Measurements from ENCODE around the gene WWP2.
"Not testable (repeated sequence)": the region's sequence is repeated elsewhere in the genome, so short reads cannot be mapped to it uniquely, and the experiment has no call there.

Gene WWP2

GRCh38 chr16:69943241-69944036 is 181.3 kb downstream of the WWP2 start:
- DNase-seq (ENCODE audit: low read depth), result not testable (repeated sequence)

GRCh38 chr16:69950411-69950810 is 188.3 kb downstream of the WWP2 start:
- DNase-seq (ENCODE audit: low read depth), result not testable (repeated sequence)

GRCh38 chr16:69951017-69951671 is 189.0 kb downstream of the WWP2 start, which contains the start of gene CLEC18A:
TSS of gene CLEC18A (plus strand) at chr16:69951334. CDS start at chr16:69951367, 33 bp downstream.
- DNase-seq (ENCODE audit: low read depth), result not testable (repeated sequence)

- not testable (repeated sequence) for DNase-seq (ENCODE audit: low read depth)
These were observed 189.5 kb downstream of the WWP2 start for GRCh38 chr16:69951672-69952031.

DNA sequence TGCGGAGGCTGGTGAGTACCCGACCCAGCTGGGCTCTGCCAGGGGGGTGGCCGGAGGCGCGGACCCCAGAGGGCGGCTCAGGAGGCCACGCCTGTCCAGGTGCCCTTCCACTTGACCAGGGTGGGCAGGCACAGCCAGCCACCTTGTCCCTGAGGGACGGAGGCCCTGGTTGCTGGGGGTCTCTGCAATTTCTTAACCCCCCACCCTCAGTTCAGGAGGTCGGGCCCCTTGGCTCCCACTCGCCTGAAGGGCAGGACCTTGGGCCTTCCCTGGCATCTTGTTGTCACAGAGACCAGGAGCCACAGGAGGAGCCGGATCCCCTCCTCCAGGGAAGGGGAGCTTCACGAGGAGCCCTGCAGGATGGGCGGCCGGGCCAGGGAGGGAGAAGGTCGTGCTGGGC is 190.0 kb downstream of the WWP2 start:
- DNase-seq (ENCODE audit: low read depth), result not testable (repeated sequence)

DNA sequence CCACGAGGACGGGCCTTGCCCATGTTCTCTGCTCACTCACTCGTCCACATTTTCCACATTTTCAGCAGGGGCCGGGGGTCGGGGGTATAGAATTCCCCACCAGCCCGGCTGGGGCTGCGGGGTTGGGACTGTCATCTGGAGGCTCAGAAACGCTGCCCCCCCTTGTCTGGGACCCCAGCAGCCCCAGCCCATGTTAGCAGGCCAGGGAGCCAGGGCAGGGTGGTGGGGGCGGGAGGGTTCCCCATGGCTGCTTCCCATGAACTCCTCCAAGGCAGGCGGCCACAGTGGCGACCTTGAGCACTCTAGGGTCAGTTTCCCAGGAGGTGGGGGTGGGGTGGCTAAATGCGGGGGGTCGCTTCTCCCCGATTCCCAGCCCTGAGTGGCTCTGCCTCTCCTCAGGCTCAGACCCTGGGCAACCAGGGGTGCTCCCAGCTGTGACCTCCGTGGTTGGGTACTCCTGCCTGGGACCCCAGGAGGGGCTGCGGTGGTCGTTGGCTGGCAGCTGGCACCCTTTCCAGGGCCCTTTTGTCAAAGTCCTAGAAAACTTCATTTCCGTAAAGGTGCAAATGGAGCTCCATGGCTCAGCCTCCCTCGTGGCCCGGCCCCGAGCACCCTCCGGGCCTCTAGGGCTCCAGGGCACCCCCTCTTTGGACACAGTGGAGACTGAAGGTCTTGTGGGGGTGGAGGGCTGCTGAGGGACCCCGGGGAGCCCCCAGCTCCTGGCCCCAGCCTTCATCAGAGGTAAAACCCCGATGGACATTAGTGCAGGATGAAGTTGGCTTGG is 190.6 kb downstream of the WWP2 start:
- DNase-seq (ENCODE audit: low read depth), result not testable (repeated sequence)

- not testable (repeated sequence) for DNase-seq (ENCODE audit: low read depth)
These were observed 192.1 kb downstream of the WWP2 start for GRCh38 chr16:69954241-69954640.

DNA sequence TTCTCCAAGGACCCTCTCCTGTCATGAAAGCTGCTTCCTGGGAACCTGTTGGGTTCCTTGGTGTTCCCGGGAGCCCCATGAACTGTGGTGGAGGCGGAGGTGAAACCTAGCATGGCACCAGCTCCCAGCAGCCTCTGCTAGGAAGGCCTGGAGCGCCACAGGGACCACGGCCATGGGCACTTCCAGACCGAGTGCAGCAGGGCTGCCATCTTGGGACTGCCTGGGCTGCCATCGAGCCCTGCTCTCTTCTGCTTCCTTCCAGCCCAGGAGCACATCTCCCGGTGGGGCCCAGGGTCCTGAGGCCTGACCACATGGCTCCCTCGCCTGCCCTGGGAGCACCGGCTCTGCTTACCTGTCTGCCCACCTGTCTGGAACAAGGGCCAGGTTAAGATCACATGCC is 201.2 kb downstream of the WWP2 start:
- DNase-seq (ENCODE audit: low read depth), result not testable (repeated sequence)

DNA sequence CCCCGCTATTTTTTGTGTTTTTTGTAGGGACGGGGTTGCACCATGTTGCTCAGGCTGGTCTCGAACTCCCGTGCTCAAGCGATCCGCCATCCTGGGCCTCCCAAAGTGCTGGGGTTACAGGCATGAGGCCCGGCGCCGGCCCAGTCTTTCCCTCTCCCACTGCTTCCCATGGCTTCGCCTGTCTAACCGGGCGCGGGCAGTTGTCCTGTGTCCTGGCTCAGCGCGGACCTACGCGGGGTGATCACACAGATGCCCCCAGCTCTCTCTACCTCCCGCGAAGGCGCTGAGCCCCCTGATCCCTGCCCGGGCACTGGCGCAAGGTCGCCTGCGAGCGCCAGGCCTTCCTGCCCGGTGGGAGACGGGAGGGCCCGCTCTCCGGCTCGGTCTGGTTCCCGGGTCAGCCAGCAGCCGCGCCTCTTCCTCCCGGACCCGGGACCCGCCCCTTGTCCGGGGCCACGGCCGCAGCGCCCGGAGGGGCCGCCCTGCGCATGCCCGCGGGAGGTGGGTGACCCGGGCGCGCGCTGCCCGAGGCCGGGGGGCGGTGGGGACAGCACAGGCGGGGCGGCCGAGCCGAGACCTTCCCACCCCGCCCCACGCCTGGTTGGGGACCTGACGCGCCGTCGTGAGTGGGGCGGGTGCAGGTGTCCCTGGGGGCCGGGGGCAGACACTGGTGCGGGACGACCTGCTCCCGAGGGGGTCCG is 203.0 kb downstream of the WWP2 start:
- DNase-seq (ENCODE audit: low read depth), result not testable (repeated sequence)

GRCh38 chr16:69965661-69966054 is 203.5 kb downstream of the WWP2 start:
- DNase-seq (ENCODE audit: low read depth), result not testable (repeated sequence)

DNA sequence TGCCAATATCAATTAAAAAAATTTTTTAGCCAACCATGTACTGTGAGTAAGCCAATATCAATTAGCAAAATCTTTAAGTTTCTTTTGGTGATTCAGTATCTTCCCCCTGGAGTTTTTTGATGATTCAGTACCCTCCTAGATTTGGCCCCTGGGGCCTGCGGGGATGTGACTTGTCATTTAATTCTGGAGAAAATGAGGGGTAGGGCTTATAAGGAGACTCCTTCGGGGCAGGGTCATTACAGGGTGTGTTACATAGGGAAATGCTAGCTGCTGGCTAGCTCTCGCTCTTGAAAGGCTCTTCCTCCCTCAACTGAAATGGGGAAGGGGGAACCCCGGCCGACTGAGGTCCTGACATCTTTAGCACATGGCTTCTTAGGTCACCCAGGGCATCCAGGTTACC is 205.6 kb downstream of the WWP2 start:
- DNase-seq (ENCODE audit: low read depth), result not testable (repeated sequence)

DNA sequence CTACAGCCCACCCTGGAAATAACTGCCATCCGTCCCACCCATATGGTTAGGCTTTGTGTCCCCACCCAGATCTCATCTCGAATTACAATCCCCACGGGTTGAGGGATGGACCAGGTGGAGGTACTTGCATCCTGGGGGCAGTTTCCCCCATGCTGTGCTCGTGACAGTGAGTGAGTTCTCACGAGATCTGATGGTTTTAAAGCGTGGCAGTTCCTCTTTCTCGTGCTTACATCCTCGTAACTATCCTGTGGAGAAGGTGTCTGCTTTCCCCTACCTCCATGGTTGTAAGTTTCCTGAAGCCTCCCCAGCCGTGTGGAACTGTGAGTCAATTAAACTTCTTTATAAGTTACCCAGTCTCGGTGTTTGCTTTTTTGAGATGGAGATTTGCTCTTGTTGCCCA is 206.0 kb downstream of the WWP2 start:
- not testable (repeated sequence) for DNase-seq (ENCODE audit: low read depth)

GRCh38 chr16:69969657-69970056 is 207.5 kb downstream of the WWP2 start:
- DNase-seq (ENCODE audit: low read depth), result not testable (repeated sequence)

- DNase-seq (ENCODE audit: low read depth), result not testable (repeated sequence)
These were observed 210.0 kb downstream of the WWP2 start for GRCh38 chr16:69972120-69972519.

- not testable (repeated sequence) for DNase-seq (ENCODE audit: low read depth)
These were observed 210.8 kb downstream of the WWP2 start for GRCh38 chr16:69972935-69973334.

DNA sequence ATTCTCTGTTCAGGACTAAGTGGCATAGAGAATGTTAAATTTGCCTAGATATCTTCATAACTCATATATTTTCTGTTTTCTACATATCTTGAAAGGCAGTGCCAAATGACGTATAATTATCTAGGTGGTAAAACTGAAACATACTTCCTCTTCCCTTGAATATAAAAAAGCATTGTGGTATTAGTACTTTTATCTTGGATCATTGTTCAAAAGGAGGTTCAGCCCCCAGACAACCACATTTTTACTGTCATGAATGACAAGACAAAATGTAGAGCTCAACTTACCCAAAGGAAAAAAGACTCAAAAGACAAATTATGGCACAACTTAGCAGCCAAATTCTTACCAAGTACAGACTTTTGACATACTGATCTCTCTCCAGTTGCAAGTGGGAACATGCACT is 223.1 kb downstream of the WWP2 start:
- DNase-seq (ENCODE audit: low read depth), result not testable (repeated sequence)
